ENCODE measurements around the gene SWAP70. TPM values are rescaled to one million over a fixed set of nuclear protein-coding genes. Genes with fewer than 3 reads are reported as not detected.

Gene SWAP70
- total RNA-seq, 2 experiments from 2014 or later: 8.4 to 10.2 TPM

- ChIA-PET POLR2A (no interaction called here), CTCF (interaction anchor here (0.7 to 1.3 kb wide), 2 partner anchors 32 to 52 kb away, joined by 3 to 4 read pairs; no protein-coding TSS in a partner anchor)
These were observed 53.1 kb downstream of the SWAP70 start for GRCh38 chr11:9717040-9717357.

- ChIA-PET CTCF (no interaction called here), POLR2A (no interaction called here)
These were observed 53.8 kb downstream of the SWAP70 start for GRCh38 chr11:9717719-9718118.

GRCh38 chr11:9718147-9718546, 54.3 kb downstream of the SWAP70 start:
- CTCF ChIA-PET: no interaction called here

GRCh38 chr11:9719566-9720289, 55.9 kb downstream of the SWAP70 start:
- POLR2A ChIA-PET: no interaction called here
- CTCF ChIA-PET: no interaction called here

More at GRCh38 chr11:9718147-9718546, 54.3 kb downstream of the SWAP70 start:
- POLR2A ChIA-PET: no interaction called here

- POLR2A ChIA-PET: no interaction called here
- CTCF ChIA-PET: no interaction called here
These were observed 56.4 kb downstream of the SWAP70 start for GRCh38 chr11:9720290-9720630.

GRCh38 chr11:9722023-9722422, 58.1 kb downstream of the SWAP70 start:
- ChIA-PET POLR2A (no interaction called here), CTCF (no interaction called here)

GRCh38 chr11:9722893-9723292, 59.0 kb downstream of the SWAP70 start:
- POLR2A ChIA-PET: interaction anchor here (0.6 kb wide), 1 partner anchor 995 kb away, joined by 4 read pairs; no protein-coding TSS in a partner anchor
- CTCF ChIA-PET: no interaction called here

GRCh38 chr11:9726321-9727022, 62.6 kb downstream of the SWAP70 start:
- CTCF ChIA-PET: no interaction called here
- POLR2A ChIA-PET: no interaction called here

- POLR2A ChIA-PET: no interaction called here
These were observed 64.2 kb downstream of the SWAP70 start for GRCh38 chr11:9728058-9728457.

GRCh38 chr11:9731256-9731655, 67.4 kb downstream of the SWAP70 start:
- CTCF ChIA-PET: no interaction called here
- POLR2A ChIA-PET: interaction anchor here (0.7 kb wide), 1 partner anchor 61 kb away, joined by 3 read pairs; no protein-coding TSS in a partner anchor

More at GRCh38 chr11:9728058-9728457, 64.2 kb downstream of the SWAP70 start:
- CTCF ChIA-PET: no interaction called here

- POLR2A ChIA-PET: no interaction called here
These were observed 68.6 kb downstream of the SWAP70 start for GRCh38 chr11:9732453-9732852.

GRCh38 chr11:9733212-9733611, 69.3 kb downstream of the SWAP70 start:
- CTCF ChIA-PET: interaction anchor here (1.6 kb wide), 1 partner anchor 25 kb away, joined by 4 read pairs; no protein-coding TSS in a partner anchor
- POLR2A ChIA-PET: no interaction called here

More at GRCh38 chr11:9732453-9732852, 68.6 kb downstream of the SWAP70 start:
- CTCF ChIA-PET: interaction anchor here (1.6 kb wide), 1 partner anchor 26 kb away, joined by 4 read pairs; no protein-coding TSS in a partner anchor

- CTCF ChIA-PET: no interaction called here
- POLR2A ChIA-PET: no interaction called here
These were observed 71.4 kb downstream of the SWAP70 start for GRCh38 chr11:9735236-9735635.

- CTCF ChIA-PET: no interaction called here
These were observed 72.0 kb downstream of the SWAP70 start for GRCh38 chr11:9735919-9736318.

GRCh38 chr11:9736365-9736764, 72.5 kb downstream of the SWAP70 start:
- ChIA-PET POLR2A (no interaction called here), CTCF (no interaction called here)

More at GRCh38 chr11:9735919-9736318, 72.0 kb downstream of the SWAP70 start:
- POLR2A ChIA-PET: no interaction called here

GRCh38 chr11:9738116-9738515, 74.2 kb downstream of the SWAP70 start:
- ChIA-PET CTCF (no interaction called here), POLR2A (no interaction called here)

- ChIA-PET CTCF (no interaction called here), POLR2A (no interaction called here)
These were observed 74.8 kb downstream of the SWAP70 start for GRCh38 chr11:9738707-9739106.

- ChIA-PET POLR2A (no interaction called here), CTCF (interaction anchor here (2.2 kb wide), 1 partner anchor 9 kb away, joined by 5 read pairs; no protein-coding TSS in a partner anchor)
These were observed 75.4 kb downstream of the SWAP70 start for GRCh38 chr11:9739123-9739900.

- ChIA-PET CTCF (interaction anchor here (2.2 kb wide), 1 partner anchor 8 kb away, joined by 5 read pairs; no protein-coding TSS in a partner anchor), POLR2A (no interaction called here)
These were observed 76.5 kb downstream of the SWAP70 start for GRCh38 chr11:9740202-9740883.

- ChIA-PET CTCF (interaction anchor here (0.6 to 2.2 kb wide), 2 partner anchors 7 to 102 kb away, joined by 3 to 5 read pairs; no protein-coding TSS in a partner anchor), POLR2A (no interaction called here)
These were observed 77.4 kb downstream of the SWAP70 start for GRCh38 chr11:9741260-9741659.

All from activated CD8-positive, alpha-beta memory T cell treated with anti-CD3 and anti-CD28 coated beads for 36 hours (primary cell).